Natural killer cell (primary cell): Measurements from ENCODE around the gene DUSP2. TPM values are rescaled to one million over a fixed set of nuclear protein-coding genes. Genes with fewer than 3 reads are reported as not detected.
A peak's percentile ranks its signal among the peaks of the same experiment; 100 is the strongest.

Source experiments
- ATAC-seq, 3 donors: fragments of 150-1000 bp in 2 of 3; fragments of 200-7000 bp in 1 of 3; cut with Tn5 transposase; 1 replicate in 1 of 3; 2 replicates in 2 of 3; pipeline ENCODE4 v1.10.0; 2021; ENCODE audit warnings: mild to moderate bottlenecking in 2 of 3, moderate library complexity in 2 of 3
- DNase-seq, 2 donors: peaks; one replicate each; pipeline versions ENCODE4 v3.0.0 to v3.0.0-alpha.2; 2013 to 2021; ENCODE audit warnings: mixed read lengths in 1 of 2
- H3K27ac ChIP-seq: one replicate; pipeline ENCODE4 v1.5.1; 2013; ENCODE audit warnings: mild to moderate bottlenecking, low read length
- H3K27me3 ChIP-seq: one replicate; pipeline ENCODE4 v1.6.1; 2013; ENCODE audit warnings: low read length; ENCODE audit not compliant: control insufficient read depth, insufficient read depth
- H3K36me3 ChIP-seq: one replicate; pipeline ENCODE4 v1.6.1; 2013; ENCODE audit warnings: low read length; ENCODE audit not compliant: control insufficient read depth, insufficient read depth
- H3K4me1 ChIP-seq: one replicate; pipeline ENCODE4 v1.6.1; 2013; ENCODE audit warnings: low read length; ENCODE audit not compliant: control insufficient read depth, insufficient read depth
- H3K4me3 ChIP-seq: one replicate; pipeline ENCODE4 v1.5.1; 2013; ENCODE audit warnings: low read length
- H3K9me3 ChIP-seq: one replicate; pipeline ENCODE4 v1.6.1; 2013; ENCODE audit warnings: low read length; ENCODE audit not compliant: control insufficient read depth, insufficient read depth
- H3K27ac Mint-ChIP-seq, 2 donors: one replicate each; pipeline ENCODE4 v1.8.0; 2022; ENCODE audit warnings: mild to moderate bottlenecking in 2 of 2, mixed read lengths in 2 of 2, moderate library complexity in 1 of 2
- H3K27me3 Mint-ChIP-seq, 2 donors: one replicate each; pipeline ENCODE4 v1.8.0; 2022; ENCODE audit warnings: low read depth in 2 of 2, mixed read lengths in 2 of 2
- H3K36me3 Mint-ChIP-seq: one replicate; pipeline ENCODE4 v1.8.0; 2022; ENCODE audit warnings: mixed read lengths
- H3K4me1 Mint-ChIP-seq, 2 donors: one replicate each; pipeline ENCODE4 v1.8.0; 2022; ENCODE audit warnings: mixed read lengths in 2 of 2
- H3K4me3 Mint-ChIP-seq: one replicate; pipeline ENCODE4 v1.8.0; 2022; ENCODE audit warnings: mild to moderate bottlenecking, moderate library complexity, mixed read lengths
- H3K9me3 Mint-ChIP-seq, 2 donors: one replicate each; pipeline ENCODE4 v1.8.0; 2022; ENCODE audit warnings: mixed read lengths in 2 of 2
- WGBS: methylation state at CpG from one replicate; pipeline ENCODE4 v1.1.7; 2013; ENCODE audit warnings: missing lambda C conversion rate; ENCODE audit not compliant: insufficient coverage; 5-methylcytosine and 5-hydroxymethylcytosine counted together
- intact Hi-C: fragments of 100-400 bp; cut with micrococcal nuclease; formaldehyde crosslinking; loops from one replicate; pipeline ENCODE4 v1.14.2; 2022
- total RNA-seq, 4 donors: library from RNA; stranded (reverse); fragments of 120-200 nt in 1 of 4; gene quantifications; one replicate each; pipeline versions ENCODE4 v1.2.3 to v1.2.4, GENCODE V29; 2013 to 2022
- TF ChIP-seq, protein P1 (sequence below): fragments of 200-600 bp; IDR thresholded peaks from one replicate; pipeline ENCODE4 v1.8.0; 2022; ENCODE audit warnings: antibody characterized with exemption

DUSP2 gene
- total RNA-seq, 3 donors from 2014 or later (not counting 1 experiment from before 2014, with no cell fraction given) = 300 to 564 (median 432) TPM

DNA sequence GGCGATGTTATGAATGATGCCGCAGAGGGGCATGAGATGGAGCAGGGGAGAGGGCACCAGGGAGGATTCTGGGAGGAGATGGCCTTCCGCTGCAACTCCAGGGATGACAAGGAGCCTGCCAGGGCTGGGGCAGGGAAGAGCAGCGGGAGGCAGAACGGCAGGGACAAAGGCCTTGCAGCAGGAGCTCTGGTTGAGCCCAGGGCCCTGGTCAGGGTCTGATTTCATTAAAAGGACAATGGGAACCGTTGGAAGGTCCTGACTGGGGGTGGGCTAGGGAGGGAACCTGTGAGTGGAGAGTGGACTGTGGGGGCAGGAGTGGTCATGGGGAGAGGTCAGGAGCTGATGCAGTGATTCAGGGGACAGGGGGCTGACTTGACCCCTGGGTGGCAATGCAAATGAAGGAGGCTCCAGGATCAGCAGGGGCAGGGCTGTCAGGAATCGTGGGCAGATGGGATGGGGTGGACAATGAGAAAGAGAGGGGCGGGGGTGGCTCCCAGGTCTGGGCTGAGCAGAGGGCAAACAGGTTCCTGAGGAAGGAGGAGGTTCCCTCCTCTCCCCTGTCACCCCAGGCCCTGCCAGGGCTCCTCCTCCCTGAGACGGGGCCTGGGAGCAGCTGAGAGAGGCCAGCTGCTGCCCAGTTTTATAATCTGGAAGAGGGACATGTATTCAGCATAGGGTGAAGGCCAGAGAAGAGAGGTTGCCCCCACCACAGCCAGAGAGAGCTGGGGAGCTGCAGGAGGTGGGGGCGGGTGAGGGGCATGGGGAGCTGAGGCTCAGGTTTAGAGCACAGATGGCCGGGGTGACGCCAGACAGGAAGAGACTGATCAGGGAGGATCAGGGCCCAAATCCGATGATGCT, 7.3 kb upstream of the DUSP2 start:
- WGBS = 85% methylated on average over 12 of the region's 13 CpGs
- Mint-ChIP-seq H3K9me3 (no peaks in the 10 kb centered on the region), H3K4me1 (peaks cover 9 to 48% of the 10 kb centered on the region in 2 donors), H3K4me3 (no peak overlapping the region), H3K27ac (peak overlapping the region in 1 of 2 donors; percentile 71), H3K27me3 (no peaks in the 10 kb centered on the region), H3K36me3 (no peaks in the 10 kb centered on the region)
- intact Hi-C loops = no loop called here
- H3K4me3 ChIP-seq = no peak overlapping the region
- H3K27ac ChIP-seq = no peak overlapping the region
- ATAC-seq (no peak), DNase-seq (no peak)
- H3K36me3 ChIP-seq = no peaks in the 10 kb centered on the region
- H3K27me3 ChIP-seq = no peaks in the 10 kb centered on the region
- H3K9me3 ChIP-seq = no peaks in the 10 kb centered on the region
- TF ChIP-seq, protein P1, sequence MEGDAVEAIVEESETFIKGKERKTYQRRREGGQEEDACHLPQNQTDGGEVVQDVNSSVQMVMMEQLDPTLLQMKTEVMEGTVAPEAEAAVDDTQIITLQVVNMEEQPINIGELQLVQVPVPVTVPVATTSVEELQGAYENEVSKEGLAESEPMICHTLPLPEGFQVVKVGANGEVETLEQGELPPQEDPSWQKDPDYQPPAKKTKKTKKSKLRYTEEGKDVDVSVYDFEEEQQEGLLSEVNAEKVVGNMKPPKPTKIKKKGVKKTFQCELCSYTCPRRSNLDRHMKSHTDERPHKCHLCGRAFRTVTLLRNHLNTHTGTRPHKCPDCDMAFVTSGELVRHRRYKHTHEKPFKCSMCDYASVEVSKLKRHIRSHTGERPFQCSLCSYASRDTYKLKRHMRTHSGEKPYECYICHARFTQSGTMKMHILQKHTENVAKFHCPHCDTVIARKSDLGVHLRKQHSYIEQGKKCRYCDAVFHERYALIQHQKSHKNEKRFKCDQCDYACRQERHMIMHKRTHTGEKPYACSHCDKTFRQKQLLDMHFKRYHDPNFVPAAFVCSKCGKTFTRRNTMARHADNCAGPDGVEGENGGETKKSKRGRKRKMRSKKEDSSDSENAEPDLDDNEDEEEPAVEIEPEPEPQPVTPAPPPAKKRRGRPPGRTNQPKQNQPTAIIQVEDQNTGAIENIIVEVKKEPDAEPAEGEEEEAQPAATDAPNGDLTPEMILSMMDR = no peak
- H3K4me1 ChIP-seq = peaks cover 50% of the 10 kb centered on the region

DNA sequence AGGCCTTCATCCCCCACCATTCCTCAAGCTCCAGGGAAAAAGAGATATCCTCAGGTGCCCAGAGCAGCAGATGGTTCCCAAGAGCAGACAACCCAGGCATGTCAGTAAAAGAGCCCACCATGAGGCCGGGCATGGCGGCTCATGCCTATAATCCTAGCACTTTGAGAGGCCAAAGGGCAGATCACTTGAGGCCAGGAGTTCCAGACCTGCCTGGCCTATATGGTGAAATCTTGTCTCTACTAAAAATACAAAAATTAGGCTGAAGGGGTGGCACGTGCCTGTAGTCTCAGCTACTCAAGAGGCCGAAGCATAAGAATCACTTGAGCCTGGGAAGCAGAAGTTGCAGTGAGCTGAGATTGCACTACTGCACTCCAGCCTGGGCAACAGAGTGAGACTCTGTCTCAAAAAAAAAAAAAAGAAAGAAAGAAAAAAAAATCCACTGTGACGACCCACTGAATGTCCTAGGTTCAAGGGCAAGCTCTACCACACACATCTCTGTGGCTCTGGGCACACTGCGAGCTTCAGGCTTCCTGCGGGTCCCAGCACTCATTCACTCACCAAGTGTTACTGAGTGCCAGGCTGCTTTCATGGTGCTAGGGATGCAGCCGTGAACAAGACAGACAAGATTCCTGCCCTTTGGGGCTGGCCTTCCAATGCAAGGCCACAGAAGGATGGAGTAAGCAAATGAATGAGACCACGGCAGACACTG, 6.5 kb upstream of the DUSP2 start:
- ATAC-seq (no peak), DNase-seq (no peak)
- Histone ChIP-seq H3K9me3 (no peaks in the 10 kb centered on the region), H3K36me3 (no peaks in the 10 kb centered on the region), H3K4me1 (peaks cover 50% of the 10 kb centered on the region), H3K4me3 (no peak overlapping the region), H3K27me3 (no peaks in the 10 kb centered on the region), H3K27ac (no peak overlapping the region)
- no peaks in the 10 kb centered on the region for H3K9me3 Mint-ChIP-seq
- H3K36me3 Mint-ChIP-seq = no peaks in the 10 kb centered on the region
- peak overlapping the region in 1 of 2 donors; percentile 71 for H3K27ac Mint-ChIP-seq
- H3K27me3 Mint-ChIP-seq = no peaks in the 10 kb centered on the region
- intact Hi-C loops = no loop called here
- WGBS = 82% methylated on average over 9 of the region's 9 CpGs
- H3K4me3 Mint-ChIP-seq = no peak overlapping the region
- TF ChIP-seq, protein P1 = no peak
- peaks cover 9 to 47% of the 10 kb centered on the region in 2 donors for H3K4me1 Mint-ChIP-seq

DNA sequence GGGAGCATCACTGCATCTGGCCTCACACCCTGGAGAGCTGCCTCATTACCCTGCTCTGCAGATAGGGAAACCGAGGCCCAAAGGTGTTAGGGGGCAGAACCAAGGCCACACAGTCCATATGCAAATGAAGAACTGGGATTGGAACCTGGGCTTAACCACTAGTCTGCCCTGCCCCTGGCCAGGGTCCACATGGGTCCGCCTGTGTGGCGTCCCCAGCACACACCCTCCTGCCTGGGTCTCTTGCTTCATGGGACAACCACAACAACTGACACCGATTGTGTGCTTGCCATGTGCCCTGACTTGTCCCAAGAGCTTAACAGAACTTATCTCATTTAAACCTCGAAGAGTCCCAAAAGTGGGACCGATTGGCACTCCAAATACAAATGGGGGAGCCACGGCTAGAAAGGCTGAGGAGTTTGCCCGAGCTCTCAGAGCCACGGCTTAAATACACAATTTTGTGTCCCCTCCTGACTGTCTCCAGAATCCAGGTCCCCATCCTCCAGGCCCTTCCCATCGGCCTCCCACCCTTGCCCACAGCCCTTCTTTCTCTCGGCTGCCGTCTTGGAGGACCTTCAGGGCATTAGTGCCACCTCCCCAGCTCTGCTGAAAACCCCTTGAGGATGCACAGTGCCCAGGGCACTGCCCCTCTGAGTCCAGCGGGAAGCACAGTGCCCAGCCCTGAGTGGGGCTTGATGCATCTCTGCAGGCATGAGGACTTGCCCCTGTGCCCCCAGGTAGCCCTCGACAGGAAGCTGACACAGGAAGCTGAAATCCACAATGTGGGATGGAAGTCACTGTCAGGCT, 5.8 kb upstream of the DUSP2 start:
- Mint-ChIP-seq H3K9me3 (no peaks in the 10 kb centered on the region), H3K27me3 (no peaks in the 10 kb centered on the region), H3K27ac (peak overlapping the region; percentile 50 to 80), H3K4me3 (no peak overlapping the region), H3K4me1 (peaks cover 9 to 47% of the 10 kb centered on the region in 2 donors), H3K36me3 (no peaks in the 10 kb centered on the region)
- no peak overlapping the region for H3K27ac ChIP-seq
- H3K27me3 ChIP-seq = no peaks in the 10 kb centered on the region
- no peak for ATAC-seq
- H3K9me3 ChIP-seq = no peaks in the 10 kb centered on the region
- no peak overlapping the region for H3K4me3 ChIP-seq
- TF ChIP-seq, protein P1 = no peak
- 91% methylated on average over 14 of the region's 14 CpGs for WGBS
- peaks cover 50% of the 10 kb centered on the region for H3K4me1 ChIP-seq
- intact Hi-C loops = no loop called here
- DNase-seq = peak in 1 of 2 donors; percentile 13
- no peaks in the 10 kb centered on the region for H3K36me3 ChIP-seq
